Body of pancreas (tissue), 4 donors: Measurements from ENCODE around the gene YJU2. TPM values are rescaled to one million over a fixed set of nuclear protein-coding genes. Genes with fewer than 3 reads are reported as not detected.

Experiments
- ATAC-seq: fragments of 150-250 bp; one replicate; pipeline ENCODE4 v1.9.1; 2016
- DNase-seq, 4 donors: peaks; one replicate each; pipeline ENCODE4 v3.0.0-alpha.2; 2019
- H3K27ac ChIP-seq, 4 donors: fragments of 200-600 bp; sonication (generic); 1 replicate in 3 of 4; 2 replicates in 1 of 4; pipeline versions ENCODE4 v1.5.1 to v1.6.1; 2016 to 2019; ENCODE audit warnings: mild to moderate bottlenecking in 1 of 4, mixed read lengths in 1 of 4, moderate library complexity in 1 of 4
- H3K27me3 ChIP-seq, 2 donors: fragments of 200-600 bp; sonication (generic); one replicate each; pipeline ENCODE4 v1.6.0; 2016; ENCODE audit warnings: mild to moderate bottlenecking in 1 of 2
- H3K36me3 ChIP-seq, 2 donors: fragments of 200-600 bp; sonication (generic); replicated peaks in 1 of 2; 2 replicates each; pipeline ENCODE4 v1.5.1; 2016; ENCODE audit warnings: low read depth in 2 of 2; ENCODE audit not compliant: insufficient read depth in 1 of 2
- H3K4me1 ChIP-seq: fragments of 200-600 bp; sonication (generic); one replicate; pipeline ENCODE4 v1.6.0; 2016
- H3K4me3 ChIP-seq, 2 donors: fragments of 200-600 bp; sonication (generic); 1 replicate in 1 of 2; 2 replicates in 1 of 2; pipeline ENCODE4 v1.5.1; 2016 to 2019
- H3K9me3 ChIP-seq, 3 donors: fragments of 200-600 bp; sonication (generic); 1 replicate in 2 of 3; 2 replicates in 1 of 3; pipeline ENCODE4 v1.5.1; 2016
- CTCF ChIP-seq, 7 experiments: fragments of 450-650 bp in 4 of 7; fragments of 200-600 bp in 3 of 7; sonication (generic) in 3 of 7; IDR thresholded peaks; one replicate each; pipeline ENCODE4 v1.5.1; 2016 to 2019; ENCODE audit warnings: antibody characterized with exemption in 7 of 7
- POLR2A ChIP-seq, 3 donors: fragments of 450-650 bp; IDR thresholded peaks; one replicate each; pipeline ENCODE4 v1.6.1; 2016; ENCODE audit warnings: antibody characterized with exemption in 3 of 3, mild to moderate bottlenecking in 2 of 3
- WGBS, 2 donors: methylation state at CpG; one replicate each; pipeline ENCODE4 v1.1.5; 2017; 5-methylcytosine and 5-hydroxymethylcytosine counted together
- intact Hi-C: fragments of 100-400 bp; cut with DNase I; formaldehyde crosslinking; loops from one replicate; pipeline ENCODE4 v1.15.1; 2023
- total RNA-seq, 2 donors: library from RNA; depleted of rRNA; stranded (reverse); fragments of >200 nt; gene quantifications; one replicate each; pipeline ENCODE4 v1.1.0, GENCODE V29; 2016

The YJU2 gene
- total RNA-seq, 2 donors from 2014 or later = 15.5 to 20.2 TPM

GRCh38 chr19:4208385-4209094, 38.3 kb upstream of the YJU2 start:
- H3K27me3 ChIP-seq = no peaks in the 10 kb centered on the region
- H3K36me3 ChIP-seq = no peaks in the 10 kb centered on the region
- DNase-seq (no peak), ATAC-seq (no peak)
- H3K9me3 ChIP-seq = no peaks in the 10 kb centered on the region
- intact Hi-C loops = no loop called here
- H3K4me3 ChIP-seq = no peak overlapping the region
- peaks cover 7% of the 10 kb centered on the region for H3K4me1 ChIP-seq
- H3K27ac ChIP-seq = no peak overlapping the region
- TF ChIP-seq POLR2A (IDR thresholded peaks at IDR 0.05) = no peak
- TF ChIP-seq CTCF (IDR thresholded peaks at IDR 0.05) = no peak
- 72 to 85% methylated on average over 13 of the region's 13 CpGs for WGBS, 2 donors

- intact Hi-C loops = no loop called here
- TF ChIP-seq CTCF (IDR thresholded peaks at IDR 0.05) (no peak), POLR2A (IDR thresholded peaks at IDR 0.05) (no peak)
- Histone ChIP-seq H3K36me3 (no peaks in the 10 kb centered on the region), H3K4me3 (no peak overlapping the region), H3K9me3 (no peaks in the 10 kb centered on the region), H3K27ac (no peak overlapping the region), H3K4me1 (no peaks in the 10 kb centered on the region), H3K27me3 (no peaks in the 10 kb centered on the region)
- ATAC-seq (no peak), DNase-seq (no peak)
- 76 to 90% methylated on average over 13 to 14 of the region's 15 CpGs for WGBS, 2 donors
Observed at GRCh38 chr19:4210166-4210731, 36.6 kb upstream of the YJU2 start.

DNA sequence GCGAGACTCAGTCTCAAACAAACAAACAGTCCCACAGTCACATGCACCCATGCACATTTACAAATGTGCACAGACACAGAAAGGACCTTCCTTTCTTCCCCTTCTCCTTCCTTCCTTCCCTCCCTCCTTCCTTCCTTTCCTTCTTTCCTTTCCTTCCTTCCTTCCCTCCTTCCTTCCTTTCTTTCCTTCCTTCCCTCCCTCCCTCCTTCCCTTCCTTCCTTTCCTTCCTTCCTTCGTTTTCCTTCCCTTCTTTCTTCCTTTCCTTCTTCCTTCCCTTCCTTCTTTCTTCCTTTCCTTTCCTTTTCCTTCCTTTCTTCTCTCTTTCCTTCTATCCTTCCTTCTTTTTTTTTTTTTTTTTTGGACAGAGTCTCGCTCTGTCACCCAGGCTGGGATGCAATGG, 33.8 kb upstream of the YJU2 start:
- no peak for ATAC-seq
- no peak for DNase-seq
- H3K9me3 ChIP-seq = no peaks in the 10 kb centered on the region
- H3K27me3 ChIP-seq = no peaks in the 10 kb centered on the region
- 74 to 90% methylated on average over 2 to 3 of the region's 3 CpGs for WGBS, 2 donors
- H3K4me1 ChIP-seq = no peaks in the 10 kb centered on the region
- TF ChIP-seq POLR2A (IDR thresholded peaks at IDR 0.05) (no peak), CTCF (IDR thresholded peaks at IDR 0.05) (no peak)
- intact Hi-C loops = no loop called here
- H3K4me3 ChIP-seq = no peak overlapping the region
- no peaks in the 10 kb centered on the region for H3K36me3 ChIP-seq
- no peak overlapping the region for H3K27ac ChIP-seq

DNA sequence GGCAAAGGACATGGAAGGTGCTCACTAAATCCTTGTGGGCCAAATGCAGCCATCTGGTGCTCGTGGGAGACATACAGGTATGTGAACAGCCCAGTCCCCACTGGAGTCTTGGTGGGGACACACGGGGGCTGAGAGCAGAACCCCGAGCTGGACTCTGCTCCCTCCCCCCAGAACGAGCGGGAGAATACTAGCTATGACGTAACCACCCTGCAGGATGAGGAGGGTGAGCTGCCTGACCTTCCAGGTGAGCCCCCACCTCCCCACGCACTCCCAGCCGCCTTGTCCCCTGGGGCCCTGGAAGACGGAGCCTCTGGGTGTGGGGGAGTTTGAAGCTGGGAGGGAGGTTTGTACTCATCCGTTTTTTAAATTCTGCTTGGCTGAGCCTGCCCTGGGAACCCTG, 31.1 kb upstream of the YJU2 start:
- TF ChIP-seq CTCF (IDR thresholded peaks at IDR 0.05) = no peak
- TF ChIP-seq POLR2A (IDR thresholded peaks at IDR 0.05) = no peak
- Histone ChIP-seq H3K27ac (no peak overlapping the region), H3K4me3 (no peak overlapping the region), H3K36me3 (no peaks in the 10 kb centered on the region), H3K27me3 (no peaks in the 10 kb centered on the region), H3K4me1 (no peaks in the 10 kb centered on the region), H3K9me3 (no peaks in the 10 kb centered on the region)
- 70 to 76% methylated on average over 2 to 10 of the region's 10 CpGs for WGBS, 2 donors
- no peak for DNase-seq
- intact Hi-C loops = no loop called here
- ATAC-seq = no peak

DNA sequence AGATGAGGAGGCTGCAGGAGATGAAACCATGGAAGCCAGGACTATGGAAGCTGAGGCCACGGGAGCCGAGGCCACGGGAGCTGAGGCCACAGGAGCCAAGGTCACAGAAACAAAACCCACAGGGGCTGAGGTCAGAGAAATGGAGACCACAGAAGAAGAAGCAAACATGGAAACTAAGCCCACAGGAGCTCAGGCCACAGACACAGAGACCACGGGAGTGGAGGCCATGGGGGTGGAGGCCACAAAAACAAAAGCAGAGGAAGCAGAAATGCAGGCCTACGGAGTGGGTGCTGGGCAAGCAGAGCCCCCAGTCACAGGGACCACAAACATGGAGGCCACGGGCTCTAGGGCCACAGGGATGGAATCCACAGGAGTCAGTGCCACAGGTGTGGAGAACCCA, 30.0 kb upstream of the YJU2 start:
- Histone ChIP-seq H3K36me3 (no peaks in the 10 kb centered on the region), H3K27ac (no peak overlapping the region), H3K4me3 (no peak overlapping the region), H3K27me3 (no peaks in the 10 kb centered on the region), H3K9me3 (no peaks in the 10 kb centered on the region), H3K4me1 (no peaks in the 10 kb centered on the region)
- DNase-seq (no peak), ATAC-seq (no peak)
- WGBS, 2 donors = 78 to 83% methylated on average over 6 of the region's 6 CpGs
- no peak for TF ChIP-seq CTCF (IDR thresholded peaks at IDR 0.05)
- no peak for TF ChIP-seq POLR2A (IDR thresholded peaks at IDR 0.05)
- intact Hi-C loops = no loop called here
